OCI-LY3 (cell line): ENCODE data around the gene ANKH.

Experiments used
- CTCF ChIP-seq: fragments of 200-600, 300-600 bp; sonication (generic); IDR thresholded peaks from 2 replicates; pipeline ENCODE4 v1.5.1; 2014; ENCODE audit warnings: antibody characterized with exemption, low read length, low read depth
- EZH2phosphoT487 ChIP-seq: fragments of 200-600 bp; shearing (Covaris generic); IDR thresholded peaks from 2 replicates; pipeline ENCODE4 v1.6.1; 2018; ENCODE audit warnings: antibody characterized with exemption, mixed run types, low read depth

- TF ChIP-seq EZH2phosphoT487 (no peak), CTCF (no peak)
These were observed 152.8 kb downstream of the ANKH start for GRCh38 chr5:14718778-14719177.
